ENCODE results near the gene NDUFV2.

DNA sequence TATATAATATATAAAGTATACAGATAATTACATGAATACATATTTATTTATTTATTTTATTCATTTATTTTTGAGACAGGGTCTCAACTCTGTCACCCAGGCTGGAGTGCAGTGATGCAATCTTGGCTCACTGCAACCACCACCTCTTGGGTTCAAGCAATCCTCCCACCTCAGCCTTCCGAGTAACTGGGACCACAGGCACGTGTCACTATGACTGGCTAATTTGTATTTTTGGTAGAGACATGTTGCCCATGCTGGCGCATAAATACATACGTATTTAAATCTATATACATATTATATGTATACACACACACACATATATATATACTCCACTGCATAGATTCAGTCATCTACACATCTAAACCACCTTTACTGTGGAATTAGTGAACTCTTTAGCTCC lies 20.6 kb upstream of the NDUFV2 start:
- TF ChIP-seq, protein P1, sequence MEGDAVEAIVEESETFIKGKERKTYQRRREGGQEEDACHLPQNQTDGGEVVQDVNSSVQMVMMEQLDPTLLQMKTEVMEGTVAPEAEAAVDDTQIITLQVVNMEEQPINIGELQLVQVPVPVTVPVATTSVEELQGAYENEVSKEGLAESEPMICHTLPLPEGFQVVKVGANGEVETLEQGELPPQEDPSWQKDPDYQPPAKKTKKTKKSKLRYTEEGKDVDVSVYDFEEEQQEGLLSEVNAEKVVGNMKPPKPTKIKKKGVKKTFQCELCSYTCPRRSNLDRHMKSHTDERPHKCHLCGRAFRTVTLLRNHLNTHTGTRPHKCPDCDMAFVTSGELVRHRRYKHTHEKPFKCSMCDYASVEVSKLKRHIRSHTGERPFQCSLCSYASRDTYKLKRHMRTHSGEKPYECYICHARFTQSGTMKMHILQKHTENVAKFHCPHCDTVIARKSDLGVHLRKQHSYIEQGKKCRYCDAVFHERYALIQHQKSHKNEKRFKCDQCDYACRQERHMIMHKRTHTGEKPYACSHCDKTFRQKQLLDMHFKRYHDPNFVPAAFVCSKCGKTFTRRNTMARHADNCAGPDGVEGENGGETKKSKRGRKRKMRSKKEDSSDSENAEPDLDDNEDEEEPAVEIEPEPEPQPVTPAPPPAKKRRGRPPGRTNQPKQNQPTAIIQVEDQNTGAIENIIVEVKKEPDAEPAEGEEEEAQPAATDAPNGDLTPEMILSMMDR (IDR thresholded peaks at IDR 0.05): no peak
- no peak for TF ChIP-seq EZH2phosphoT487 (IDR thresholded peaks at IDR 0.05)

Measured in neural progenitor cell (in vitro differentiated cells).